GM18867 (cell line): ENCODE measurements around the gene TERB1.
"Not testable (repeated sequence)": the region's sequence is repeated elsewhere in the genome, so short reads cannot be mapped to it uniquely, and the experiment has no call there.

Source experiments
- ATAC-seq: cut with Tn5 transposase; IDR thresholded peaks from one replicate; pipeline ENCODE4 v1.9.1; 2021; ENCODE audit warnings: mild to moderate bottlenecking, moderate library complexity; ENCODE audit not compliant: unreplicated experiment

Gene TERB1

DNA sequence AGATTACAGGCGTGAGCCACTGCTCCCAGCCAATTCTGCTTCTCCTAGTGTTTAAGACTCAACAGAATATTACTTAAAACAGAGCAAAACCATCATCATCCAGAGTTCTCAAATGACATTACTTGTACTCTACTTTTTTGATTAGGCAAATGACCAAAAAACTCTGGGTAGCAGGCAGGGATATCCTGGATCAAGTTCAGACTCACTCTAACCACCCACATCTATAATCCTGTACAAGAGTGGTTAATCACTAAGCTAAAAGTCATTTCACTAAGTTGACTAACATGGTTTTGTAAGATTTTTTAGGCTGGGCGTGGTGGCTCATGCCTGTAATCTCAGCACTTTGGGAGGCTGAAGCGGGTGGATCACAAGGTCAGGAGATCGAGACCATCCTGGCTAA is 22.6 kb upstream of the TERB1 start:
- no peak for ATAC-seq

DNA sequence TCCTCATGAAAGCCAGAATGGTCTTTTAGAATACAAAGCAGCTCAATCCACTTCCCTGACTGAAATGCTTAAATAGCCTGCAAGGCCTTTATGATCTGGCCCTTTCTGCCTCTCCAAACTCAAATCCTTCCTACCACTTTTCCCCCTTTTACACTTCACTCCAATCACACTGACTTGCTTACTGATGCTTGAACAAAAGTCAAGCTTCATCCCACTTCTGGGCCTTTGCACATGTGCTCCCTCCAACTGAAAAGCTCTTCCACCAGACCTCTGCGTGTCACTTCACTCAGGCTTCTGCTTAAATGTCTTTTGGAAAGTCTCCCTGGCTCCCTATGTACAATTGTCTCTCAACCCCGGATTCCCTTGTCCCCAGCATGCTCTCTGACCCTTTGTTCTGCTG is 13.3 kb upstream of the TERB1 start:
- ATAC-seq = no peak

DNA sequence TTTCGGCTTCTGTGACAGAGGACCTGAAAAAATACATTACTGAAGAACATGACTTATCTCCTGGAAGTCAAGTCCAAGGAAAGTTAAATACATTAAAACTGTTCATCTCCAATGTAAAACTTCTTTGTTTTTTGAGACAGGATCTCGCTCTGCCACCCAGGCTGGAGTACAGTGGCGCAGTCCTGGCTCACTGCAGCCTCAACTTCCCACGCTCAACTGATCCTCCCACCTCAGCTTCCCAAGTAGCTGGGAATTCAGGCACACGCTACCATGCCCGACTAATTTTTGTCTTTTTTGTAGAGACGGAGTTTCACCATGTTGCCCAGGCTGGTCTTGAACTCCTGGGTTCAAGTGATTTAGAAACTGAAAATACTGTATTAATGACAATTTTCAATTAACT is 9.7 kb upstream of the TERB1 start:
- ATAC-seq = no peak

DNA sequence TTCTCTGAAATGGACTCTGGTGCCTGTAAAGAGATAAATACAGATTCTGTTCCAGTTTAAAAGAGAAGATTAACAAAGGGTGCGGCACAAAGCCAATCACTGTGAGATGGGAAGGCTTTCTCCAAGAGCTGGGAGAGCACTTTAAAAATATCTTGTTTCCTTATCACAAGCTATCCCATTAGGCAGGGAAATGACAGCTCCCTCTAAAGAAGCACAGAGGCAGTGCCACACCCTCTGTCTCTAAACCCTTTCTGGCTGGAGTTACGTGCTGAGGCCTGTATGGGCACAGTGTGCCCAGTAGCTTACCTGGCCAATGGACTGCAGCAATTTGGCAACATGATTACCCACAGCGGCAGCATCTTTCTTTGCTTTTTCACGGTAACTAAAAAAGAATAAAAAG is 9.0 kb upstream of the TERB1 start:
- no peak for ATAC-seq

DNA sequence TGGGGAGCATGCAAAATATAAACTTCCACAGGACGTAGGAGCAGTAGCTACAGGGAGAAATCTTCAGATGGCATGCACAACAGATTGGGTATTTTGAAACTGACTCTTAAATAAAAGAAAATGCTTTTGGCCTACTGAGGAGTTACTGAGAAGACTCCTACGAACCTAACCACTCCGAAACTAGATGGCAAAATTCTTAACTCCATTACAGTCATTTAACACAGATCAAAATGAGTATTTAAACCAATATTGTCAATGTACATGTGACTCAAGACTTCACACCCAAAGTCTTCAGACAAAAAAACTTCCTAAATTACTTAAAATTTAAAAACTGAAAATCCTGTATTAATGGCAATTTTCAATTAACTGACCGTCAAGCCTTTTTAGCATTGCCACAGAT is 8.4 kb upstream of the TERB1 start:
- ATAC-seq = no peak

DNA sequence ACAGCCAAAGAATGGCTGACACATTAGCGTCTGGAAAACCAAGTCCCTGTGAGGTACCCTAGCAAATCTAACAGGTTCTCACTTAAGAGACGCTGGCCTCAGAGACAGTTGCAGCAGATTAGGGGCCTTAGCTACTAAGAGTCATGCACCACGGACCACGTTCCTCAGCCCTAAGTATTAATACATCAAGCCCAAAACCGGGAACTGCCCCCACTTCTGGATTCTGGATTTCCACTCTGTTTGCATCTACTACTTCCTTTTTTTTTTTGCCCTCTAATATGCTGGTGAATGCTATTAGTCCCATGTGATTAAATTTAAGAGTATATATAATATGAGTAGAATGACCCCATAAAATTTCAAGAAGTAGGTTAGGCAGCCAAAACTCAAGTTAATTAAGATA is 775 bp upstream of the TERB1 start:
- ATAC-seq = no peak

DNA sequence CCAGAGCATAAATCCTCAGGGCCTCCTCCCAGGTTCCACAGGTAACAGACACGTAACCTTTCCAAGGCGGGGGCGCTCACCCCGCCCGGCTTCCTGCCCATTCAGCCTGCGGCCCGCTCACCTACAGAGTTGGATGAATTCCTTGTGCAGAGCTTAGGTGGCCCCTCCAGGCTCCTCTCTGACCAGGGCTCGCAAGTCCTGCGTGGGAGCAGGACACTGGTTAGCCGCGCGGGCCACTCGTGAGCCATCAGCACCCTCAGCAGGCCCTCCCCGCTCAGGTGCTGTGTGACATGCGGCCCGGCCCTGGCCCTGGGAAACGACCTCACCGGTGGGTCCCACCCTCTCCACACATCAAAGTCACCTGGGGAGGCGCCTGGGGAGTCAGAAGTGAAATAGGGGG is 528 bp downstream of the TERB1 start:
- no peak for ATAC-seq

DNA sequence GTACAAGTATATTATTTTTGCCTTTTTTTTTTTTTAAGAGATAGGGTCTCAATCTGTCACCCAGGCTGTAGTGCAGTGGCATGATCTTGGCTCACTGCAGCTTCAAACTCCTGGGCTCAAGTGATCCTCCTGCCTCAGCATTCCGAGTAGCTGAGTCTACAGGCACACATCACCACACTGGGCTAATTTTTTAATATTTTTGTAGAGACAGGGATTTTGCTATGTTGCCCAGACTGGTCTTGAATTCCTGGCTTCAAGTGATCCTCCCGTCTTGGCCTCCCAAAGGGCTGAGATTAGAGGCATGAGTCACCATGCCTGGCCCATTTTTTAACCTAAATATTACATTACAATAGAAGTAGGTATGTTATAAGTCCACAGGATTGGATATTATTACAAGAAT is 3.2 kb downstream of the TERB1 start:
- no peak for ATAC-seq

DNA sequence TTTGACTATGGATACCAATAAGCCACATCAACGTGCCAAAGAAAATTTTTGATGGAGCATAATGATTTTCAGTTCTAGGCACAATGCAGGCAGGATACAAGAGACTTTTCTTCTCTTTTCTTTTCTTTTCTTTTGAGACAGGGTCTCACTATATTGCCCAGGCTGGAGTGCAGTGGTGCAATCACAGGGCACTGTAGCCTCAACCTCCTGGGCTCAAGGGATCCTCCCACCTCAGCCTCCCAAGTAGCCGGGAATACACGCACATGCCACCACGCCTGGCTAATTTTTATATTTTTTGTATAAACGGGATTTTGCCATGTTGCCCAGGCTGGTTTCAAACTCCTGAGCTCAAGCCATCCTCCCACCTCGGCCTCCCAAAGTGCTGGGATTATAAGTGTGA is 7.4 kb downstream of the TERB1 start:
- ATAC-seq = not testable (repeated sequence)

DNA sequence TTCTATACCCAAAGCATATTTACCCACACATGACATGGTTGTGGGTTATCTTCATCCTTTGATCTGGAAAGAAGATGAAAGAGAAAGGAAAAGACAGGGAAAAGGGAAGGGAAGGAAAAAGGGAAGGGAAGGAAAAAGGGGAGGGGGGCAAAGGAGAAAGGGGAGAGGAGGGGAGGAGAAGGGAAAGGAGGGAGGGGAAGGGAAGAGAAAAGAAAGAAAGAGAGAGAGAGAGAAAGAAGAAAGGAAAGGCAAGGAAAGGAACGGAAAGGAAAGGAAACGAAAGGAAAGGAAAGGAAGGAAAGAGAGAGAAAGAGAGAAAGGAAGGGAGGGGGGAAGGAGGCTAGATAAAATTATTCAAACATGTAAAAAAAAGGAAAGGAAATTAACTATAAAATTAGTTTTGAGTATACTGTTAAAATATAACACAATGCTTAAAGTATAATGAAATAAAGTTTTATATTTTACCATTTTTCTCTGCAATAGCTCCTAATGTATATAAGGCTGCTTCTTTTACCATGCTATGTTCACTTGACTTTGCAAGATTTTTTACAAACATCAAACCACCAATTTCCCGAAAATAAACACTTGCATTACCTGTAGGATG is 11.2 kb downstream of the TERB1 start:
- no peak for ATAC-seq

DNA sequence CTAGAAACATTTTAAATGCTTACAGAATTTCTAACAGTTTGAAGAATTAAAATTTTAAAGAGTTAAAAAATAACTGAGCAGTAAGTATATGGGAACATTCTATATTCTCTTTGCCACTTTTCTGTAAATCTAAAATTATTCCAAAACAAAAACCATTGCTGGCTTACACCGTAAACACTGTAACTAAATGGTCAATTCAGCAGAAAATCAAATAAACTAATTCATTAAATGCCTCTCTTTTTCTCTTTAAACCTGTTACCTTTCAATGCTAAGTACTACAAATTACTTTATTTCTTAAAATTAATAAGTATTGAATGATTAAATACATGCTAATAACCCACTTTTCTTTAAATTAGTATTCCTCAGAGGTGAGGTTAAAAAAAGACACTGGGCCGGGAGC is 14.0 kb downstream of the TERB1 start:
- no peak for ATAC-seq

DNA sequence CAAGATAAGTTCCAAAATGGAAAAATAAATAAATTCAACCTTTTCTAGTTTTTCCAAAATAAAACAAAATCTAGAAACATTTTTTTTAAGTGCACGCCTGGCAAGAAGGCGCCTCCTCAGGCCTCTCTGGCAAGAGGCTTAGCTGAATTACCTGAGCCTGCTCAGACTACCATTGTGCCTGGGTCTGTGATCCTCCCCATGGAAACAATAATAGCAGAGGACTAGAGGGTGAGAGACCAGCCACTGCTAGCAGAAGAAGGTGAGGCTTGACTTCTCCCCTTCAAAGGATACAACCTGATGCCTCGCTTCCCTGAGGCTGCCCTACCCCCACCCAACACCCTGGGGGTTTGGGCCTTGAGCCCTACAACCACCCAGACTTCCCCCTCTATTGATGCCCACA is 14.8 kb downstream of the TERB1 start:
- ATAC-seq = no peak

DNA sequence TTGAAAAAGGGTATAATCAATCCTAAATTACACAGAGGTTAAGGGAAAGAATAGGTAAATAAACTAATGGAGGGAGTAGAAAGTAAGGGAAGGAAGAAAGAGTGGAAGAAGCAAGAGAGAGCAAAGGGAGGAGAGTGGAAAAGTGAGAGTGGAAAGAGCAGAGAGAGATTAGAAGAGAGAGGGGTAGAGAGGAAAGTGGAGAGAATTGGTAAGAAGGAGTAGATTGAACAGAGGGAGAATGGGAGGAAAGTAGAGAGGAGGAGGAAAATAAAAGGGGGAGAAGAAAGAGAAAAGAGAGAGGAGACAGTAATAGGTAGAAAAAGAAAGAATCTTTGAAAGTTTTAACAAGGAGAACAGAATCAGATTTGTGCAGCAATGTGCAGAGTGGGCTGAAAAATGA is 24.9 kb downstream of the TERB1 start:
- ATAC-seq = no peak

DNA sequence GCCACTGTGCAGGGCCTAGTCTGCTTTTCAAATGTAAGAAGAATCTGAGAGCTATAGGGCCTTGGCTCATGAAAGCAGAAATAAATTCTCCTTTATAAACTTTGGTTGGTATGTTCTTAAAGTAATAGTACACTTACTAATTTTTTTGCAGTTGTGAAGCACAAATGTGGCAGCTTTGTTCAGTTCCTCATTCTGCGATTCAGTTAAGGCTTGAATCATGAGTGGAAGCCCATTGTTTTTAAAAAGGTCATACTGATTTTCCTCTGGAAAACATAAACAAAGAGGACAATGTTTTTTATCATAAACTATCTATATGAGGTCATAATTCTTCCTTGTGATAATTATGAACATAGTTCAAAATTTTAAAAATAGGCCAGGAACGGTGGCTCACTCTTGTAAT is 26.4 kb downstream of the TERB1 start:
- no peak for ATAC-seq

DNA sequence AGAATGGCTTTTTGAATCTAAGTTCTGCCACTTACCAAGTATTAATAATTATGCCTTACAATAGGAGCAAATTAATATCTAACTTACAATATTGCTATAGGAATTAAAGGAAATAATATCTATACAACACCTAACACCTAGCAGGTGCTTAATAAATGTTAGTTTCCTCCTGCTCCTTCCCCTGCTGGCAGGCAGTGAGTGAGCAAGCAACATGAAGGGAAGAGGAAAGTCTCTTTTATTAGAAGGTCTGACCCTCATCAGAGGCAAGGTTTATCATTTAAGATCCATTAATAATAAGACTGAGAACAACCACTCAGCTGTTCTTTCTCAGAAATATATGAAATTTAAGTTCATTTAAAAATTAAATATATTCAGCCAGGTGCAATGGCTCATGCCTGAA is 43.3 kb downstream of the TERB1 start:
- no peak for ATAC-seq

DNA sequence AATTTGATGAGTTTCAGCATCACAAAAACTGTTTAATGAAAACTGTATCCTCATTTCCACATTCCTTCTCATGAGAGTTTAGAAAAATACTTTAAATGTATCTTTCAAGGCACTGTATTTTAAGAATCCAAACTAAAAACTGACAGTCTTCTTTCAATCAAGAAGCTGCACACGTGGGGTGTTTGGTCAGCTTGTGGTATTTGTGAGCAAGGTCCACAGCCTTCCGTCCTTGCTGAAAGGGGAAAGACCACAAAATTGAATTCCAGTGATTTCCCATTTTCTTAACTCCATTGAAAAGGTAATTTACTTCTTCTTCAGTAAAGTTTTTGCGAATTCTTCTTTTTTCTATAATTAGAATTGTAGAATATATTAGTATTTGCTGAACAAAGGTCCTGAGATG is 46.6 kb downstream of the TERB1 start:
- ATAC-seq = no peak

DNA sequence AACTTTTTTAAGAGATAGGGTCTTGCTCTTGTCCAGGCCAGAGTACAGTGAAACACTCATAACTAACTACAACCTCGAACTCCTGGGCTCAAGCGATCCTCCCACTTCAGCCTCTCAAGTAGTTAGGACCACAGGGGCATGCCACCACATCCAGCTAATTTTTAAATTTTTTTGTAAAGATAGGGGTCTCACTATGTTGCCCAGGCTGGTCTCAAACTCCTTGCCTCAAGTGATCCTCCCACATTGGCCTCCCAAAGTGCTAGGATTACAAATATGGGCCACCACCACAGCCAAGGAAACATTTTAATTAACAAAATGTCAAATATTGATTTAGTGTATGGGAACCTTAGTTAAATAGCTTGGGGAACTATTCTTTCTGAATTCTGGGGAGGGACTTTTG is 47.2 kb downstream of the TERB1 start:
- no peak for ATAC-seq

DNA sequence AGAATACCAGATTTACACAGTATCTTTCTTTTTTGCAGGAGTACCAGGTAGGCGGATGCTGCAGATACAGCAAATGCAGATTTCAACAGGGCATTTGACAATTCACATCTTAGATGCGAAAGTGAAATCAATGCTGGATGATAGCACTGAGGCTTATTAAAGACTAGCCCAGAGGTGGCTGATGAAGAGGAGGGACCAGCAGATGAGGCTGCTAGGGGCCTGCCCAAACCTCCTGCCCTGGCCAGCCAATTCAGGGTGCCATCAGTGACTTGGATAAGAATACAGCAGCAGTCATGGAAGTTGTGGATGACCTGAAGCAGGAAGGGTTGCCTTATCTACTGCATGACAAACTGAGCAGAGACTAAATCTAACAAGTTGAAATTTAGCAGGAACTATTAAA is 48.4 kb downstream of the TERB1 start:
- ATAC-seq = no peak

DNA sequence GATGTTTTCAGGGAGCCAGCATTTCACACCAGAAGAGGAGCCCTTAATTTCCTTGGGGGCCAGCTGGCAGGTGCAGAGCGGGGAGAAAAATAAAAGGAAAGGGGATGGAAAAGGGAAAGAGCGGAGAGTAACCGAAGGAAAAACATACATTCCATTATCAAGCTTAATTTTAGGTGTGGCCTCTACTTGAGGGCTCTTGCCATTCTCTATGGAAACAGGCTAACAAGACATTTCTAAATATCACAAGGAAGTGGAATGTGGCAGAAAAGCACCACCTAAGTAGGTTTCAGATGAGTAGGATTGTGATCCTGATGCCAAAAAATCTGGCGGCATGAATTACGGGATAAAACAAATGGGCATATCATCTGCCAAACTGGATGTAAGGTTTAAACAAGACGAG is 49.0 kb downstream of the TERB1 start:
- ATAC-seq = no peak

DNA sequence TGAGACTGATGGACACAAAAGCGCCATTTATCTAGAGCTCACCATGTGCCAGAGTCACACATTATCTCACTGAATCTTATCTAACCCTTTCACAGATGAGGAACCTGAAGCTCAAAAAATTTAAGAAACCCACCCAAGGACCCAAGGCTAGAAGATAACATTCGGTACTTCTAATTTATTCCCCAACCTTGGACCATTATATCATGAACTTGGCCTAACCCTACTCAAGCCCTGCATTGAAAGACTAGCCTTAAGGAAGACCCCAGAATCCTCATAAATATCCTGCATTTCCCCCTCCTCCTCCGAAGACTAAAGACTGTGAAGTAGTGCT is 49.4 kb downstream of the TERB1 start:
- no peak for ATAC-seq

DNA sequence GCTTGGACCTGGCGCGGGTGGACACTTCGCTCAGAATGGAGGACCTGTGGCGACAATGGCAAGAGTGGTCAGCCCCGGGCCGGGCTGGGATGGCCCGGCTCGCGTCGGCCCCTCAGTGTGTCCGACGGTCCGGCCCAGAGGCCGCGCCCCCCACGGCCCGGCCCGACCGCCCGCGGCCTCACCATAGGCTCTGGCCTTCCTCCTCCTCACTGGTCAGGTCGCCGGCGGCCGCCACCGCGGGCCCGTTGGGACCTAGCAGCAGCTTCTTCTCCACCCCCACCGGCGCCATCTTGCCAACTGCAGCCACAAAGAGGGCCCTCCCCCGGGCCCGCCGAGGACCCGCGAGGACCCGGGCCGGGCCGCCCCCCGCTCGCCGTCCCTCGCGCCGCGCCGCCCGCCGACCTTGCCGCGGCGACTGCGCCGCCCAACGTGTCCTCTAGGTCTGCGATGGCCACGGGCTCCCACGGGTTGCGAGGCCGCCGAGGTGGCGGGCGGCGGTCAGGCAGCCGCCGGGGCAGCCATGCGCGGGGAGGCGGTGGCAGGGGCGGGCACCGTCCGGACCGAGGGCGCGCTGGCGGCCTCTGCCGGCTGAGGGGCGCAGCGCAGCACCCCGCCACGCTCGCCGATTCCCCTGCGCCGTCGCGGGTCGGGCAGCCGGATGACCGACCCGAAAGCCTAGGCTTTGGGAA is 49.9 kb downstream of the TERB1 start, which contains the start of gene DYNC1LI2:
Gene DYNC1LI2, minus strand, starts transcription at position 307 of the 689 bp plus-strand sequence. Its CDS starts 18 bp downstream, at position 289.
- ATAC-seq = peak; percentile 89

DNA sequence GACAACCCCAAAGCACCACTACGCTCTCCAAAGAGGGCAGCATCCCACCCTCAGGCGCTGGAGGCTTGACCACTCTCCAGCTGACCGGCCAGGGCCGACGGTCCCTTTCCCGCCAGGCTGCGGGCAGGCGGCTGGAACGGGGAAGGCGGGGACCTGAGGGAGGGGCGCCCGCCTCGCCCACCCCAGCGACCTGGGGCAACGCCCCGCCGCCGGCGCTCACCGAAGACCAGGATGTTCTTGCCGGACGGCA is 50.4 kb downstream of the TERB1 start:
- no peak for ATAC-seq

DNA sequence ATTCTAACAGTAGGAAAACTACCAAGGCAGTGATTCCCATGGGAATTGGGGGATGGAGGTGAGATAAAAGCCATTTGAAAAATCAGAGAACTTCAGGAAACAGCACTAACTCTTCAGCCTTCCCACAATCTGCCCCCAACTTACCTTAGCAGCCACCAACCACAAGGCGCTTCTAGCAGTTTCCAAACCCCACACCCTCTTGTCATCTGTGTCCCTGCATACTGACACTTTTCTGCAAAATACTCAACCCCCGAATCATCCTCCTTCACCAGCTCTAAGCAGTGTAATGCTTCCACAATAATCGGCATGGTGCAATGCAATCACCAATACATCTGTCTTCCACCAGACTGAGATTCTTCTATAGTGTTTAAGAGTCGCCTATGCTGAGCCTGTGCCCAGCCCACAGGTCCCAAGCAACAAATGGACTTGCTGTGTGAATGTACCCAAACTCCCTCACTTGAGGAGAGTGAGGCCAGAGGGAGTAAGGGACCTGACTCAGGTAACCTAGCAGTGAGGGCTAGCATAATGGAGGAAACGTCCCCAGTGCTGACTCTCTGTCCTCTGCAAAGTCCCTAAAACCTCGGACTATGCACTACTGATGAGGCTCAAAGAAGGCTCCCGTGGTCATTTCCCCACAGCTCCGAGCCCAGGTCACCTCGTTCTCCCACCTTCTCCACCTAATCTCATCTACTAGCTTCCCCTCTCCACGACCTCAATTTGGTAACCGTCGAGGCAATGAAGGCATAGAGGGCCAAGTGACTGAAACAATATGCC is 50.9 kb downstream of the TERB1 start:
- ATAC-seq = peak; percentile 1
